Spleen (tissue), 11 donors: ENCODE measurements around the gene FAM222A. TPM values are rescaled to one million over a fixed set of nuclear protein-coding genes. Genes with fewer than 3 reads are reported as not detected.

Experiments used
- DNase-seq: peaks from one replicate; pipeline ENCODE4 v3.0.0-alpha.2; 2020
- H3K27ac ChIP-seq, 8 donors: fragments of 200-600 bp; sonication (generic) in 7 of 8; 1 replicate in 4 of 8; 2 replicates in 4 of 8; pipeline versions ENCODE4 v1.5.0 to v1.8.0; 2016 to 2021; ENCODE audit warnings: inconsistent platforms in 4 of 8, mild to moderate bottlenecking in 4 of 8, moderate library complexity in 1 of 8
- H3K27me3 ChIP-seq, 7 donors: fragments of 200-600 bp; sonication (generic) in 6 of 7; replicated peaks in 1 of 7; 1 replicate in 4 of 7; 2 replicates in 3 of 7; pipeline versions ENCODE4 v1.5.0 to v1.8.0; 2016 to 2021; ENCODE audit warnings: inconsistent platforms in 3 of 7, mild to moderate bottlenecking in 1 of 7
- H3K36me3 ChIP-seq, 6 donors: fragments of 200-600 bp; sonication (generic) in 5 of 6; 1 replicate in 4 of 6; 2 replicates in 2 of 6; pipeline versions ENCODE4 v1.5.0 to v1.8.0; 2016 to 2021; ENCODE audit warnings: inconsistent platforms in 2 of 6
- H3K4me1 ChIP-seq, 6 donors: fragments of 200-600 bp; sonication (generic) in 5 of 6; 1 replicate in 3 of 6; 2 replicates in 3 of 6; pipeline versions ENCODE4 v1.5.0 to v1.8.0; 2016 to 2021; ENCODE audit warnings: inconsistent platforms in 3 of 6
- H3K4me3 ChIP-seq, 8 donors: fragments of 200-600 bp; sonication (generic) in 7 of 8; 1 replicate in 4 of 8; 2 replicates in 4 of 8; pipeline versions ENCODE4 v1.5.0 to v1.8.0; 2016 to 2021; ENCODE audit warnings: inconsistent platforms in 4 of 8, mild to moderate bottlenecking in 4 of 8, moderate library complexity in 2 of 8
- H3K9me3 ChIP-seq, 8 donors: fragments of 200-600 bp; sonication (generic) in 7 of 8; 1 replicate in 4 of 8; 2 replicates in 4 of 8; pipeline versions ENCODE4 v1.5.0 to v1.8.0; 2016 to 2021; ENCODE audit warnings: inconsistent platforms in 4 of 8
- POLR2A ChIP-seq, 3 donors: fragments of 450-650 bp; IDR thresholded peaks; one replicate each; pipeline ENCODE4 v1.5.1; 2017; ENCODE audit warnings: antibody characterized with exemption in 3 of 3, mild to moderate bottlenecking in 1 of 3
- POLR2AphosphoS5 ChIP-seq, 3 donors: sonication (generic); formaldehyde crosslinking; IDR thresholded peaks; one replicate each; pipeline ENCODE4 v1.5.1; 2017; ENCODE audit warnings: antibody characterized with exemption in 3 of 3
- WGBS, 5 donors: extraction: QIAGEN DNeasy Blood & Tissue Kit in 3 of 5; methylation state at CpG; one replicate each; pipeline versions ENCODE4 v1.1.5 to v1.1.7; 2013 to 2018; 5-methylcytosine and 5-hydroxymethylcytosine counted together
- intact Hi-C: fragments of 100-400 bp; cut with DNase I; formaldehyde crosslinking; loops from one replicate; pipeline ENCODE4 v1.15.0; 2023; ENCODE audit warnings: low total_unique reads
- polyA plus RNA-seq, 3 donors: library from polyadenylated mRNA; stranded (reverse); fragments of 200-250 nt; gene quantifications; one replicate each; pipeline ENCODE4 v1.2.1, GENCODE V29; 2013
- total RNA-seq, 7 donors: library from RNA; depleted of rRNA in 3 of 7; stranded (reverse); fragments of >200 nt in 3 of 7; fragmentation: NEBNext Ultra II Directional in 4 of 7; extraction: Animal tissue kit (Norgen Biotek cat#: 25700) in 4 of 7; gene quantifications; one replicate each; pipeline versions ENCODE4 v1.1.0 to v1.2.1, GENCODE V29; 2016 to 2021
- TF ChIP-seq, protein P1 (sequence below), 11 experiments: fragments of 200-600 bp in 7 of 11; fragments of 450-650 bp in 4 of 11; sonication (generic) in 4 of 11; IDR thresholded peaks in 8 of 11; conservative IDR thresholded peaks in 3 of 11; 1 replicate in 7 of 11; 2 replicates in 4 of 11; pipeline versions ENCODE4 v1.4.0 to v1.8.0; 2016 to 2021; ENCODE audit warnings: antibody characterized with exemption in 11 of 11, inconsistent platforms in 4 of 11, mild to moderate bottlenecking in 1 of 11
- donor health status: healthy with polysubstance abuse.
- donor health status: DM: no; HTN: no; CAD: no; lungs with moderate emphysema.
- donor health status: DM: no; HTN: no; CAD: no.
- donor health status: Bipolar disorder and iron deficiency.
- donor health status: healthy.
- donor health status: DM: no; HTN: no; CAD: no.
- donor health status: DM: yes; HTN: yes; CAD: no.

The FAM222A gene
- total and polyA plus RNA-seq, 10 donors = 1.3 to 30.7 (median 16.8) TPM

- peaks cover 0 to 7% (median 4%) of the 10 kb centered on the region in 6 donors for H3K4me1 ChIP-seq
- H3K9me3 ChIP-seq = no peaks in the 10 kb centered on the region
- H3K4me3 ChIP-seq = no peak overlapping the region
- 42 to 47% (median 44%) methylated on average over 11 to 12 of the region's 12 CpGs for WGBS, 5 donors
- no peak overlapping the region for H3K27ac ChIP-seq
- intact Hi-C loops = loop anchor here (5.0 to 10.0 kb wide), 2 partner anchors 37 to 80 kb away; partner anchors contain the start of gene GLTP
- DNase-seq = peak; percentile 92
- TF ChIP-seq POLR2A (IDR thresholded peaks at IDR 0.05) (no peak), POLR2AphosphoS5 (IDR thresholded peaks at IDR 0.05) (peak in 1 of 3 donors; percentile 15)
- TF ChIP-seq, protein P1, sequence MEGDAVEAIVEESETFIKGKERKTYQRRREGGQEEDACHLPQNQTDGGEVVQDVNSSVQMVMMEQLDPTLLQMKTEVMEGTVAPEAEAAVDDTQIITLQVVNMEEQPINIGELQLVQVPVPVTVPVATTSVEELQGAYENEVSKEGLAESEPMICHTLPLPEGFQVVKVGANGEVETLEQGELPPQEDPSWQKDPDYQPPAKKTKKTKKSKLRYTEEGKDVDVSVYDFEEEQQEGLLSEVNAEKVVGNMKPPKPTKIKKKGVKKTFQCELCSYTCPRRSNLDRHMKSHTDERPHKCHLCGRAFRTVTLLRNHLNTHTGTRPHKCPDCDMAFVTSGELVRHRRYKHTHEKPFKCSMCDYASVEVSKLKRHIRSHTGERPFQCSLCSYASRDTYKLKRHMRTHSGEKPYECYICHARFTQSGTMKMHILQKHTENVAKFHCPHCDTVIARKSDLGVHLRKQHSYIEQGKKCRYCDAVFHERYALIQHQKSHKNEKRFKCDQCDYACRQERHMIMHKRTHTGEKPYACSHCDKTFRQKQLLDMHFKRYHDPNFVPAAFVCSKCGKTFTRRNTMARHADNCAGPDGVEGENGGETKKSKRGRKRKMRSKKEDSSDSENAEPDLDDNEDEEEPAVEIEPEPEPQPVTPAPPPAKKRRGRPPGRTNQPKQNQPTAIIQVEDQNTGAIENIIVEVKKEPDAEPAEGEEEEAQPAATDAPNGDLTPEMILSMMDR (IDR thresholded peaks at IDR 0.05 in 8 of 11, conservative IDR thresholded peaks at IDR 0.05 in 3 of 11) = peak; percentile 88 to 98 (median 93)
- no peaks in the 10 kb centered on the region for H3K27me3 ChIP-seq
- H3K36me3 ChIP-seq = no peaks in the 10 kb centered on the region
Observed at GRCh38 chr12:109804820-109805761, 91.5 kb downstream of the FAM222A start.

DNA sequence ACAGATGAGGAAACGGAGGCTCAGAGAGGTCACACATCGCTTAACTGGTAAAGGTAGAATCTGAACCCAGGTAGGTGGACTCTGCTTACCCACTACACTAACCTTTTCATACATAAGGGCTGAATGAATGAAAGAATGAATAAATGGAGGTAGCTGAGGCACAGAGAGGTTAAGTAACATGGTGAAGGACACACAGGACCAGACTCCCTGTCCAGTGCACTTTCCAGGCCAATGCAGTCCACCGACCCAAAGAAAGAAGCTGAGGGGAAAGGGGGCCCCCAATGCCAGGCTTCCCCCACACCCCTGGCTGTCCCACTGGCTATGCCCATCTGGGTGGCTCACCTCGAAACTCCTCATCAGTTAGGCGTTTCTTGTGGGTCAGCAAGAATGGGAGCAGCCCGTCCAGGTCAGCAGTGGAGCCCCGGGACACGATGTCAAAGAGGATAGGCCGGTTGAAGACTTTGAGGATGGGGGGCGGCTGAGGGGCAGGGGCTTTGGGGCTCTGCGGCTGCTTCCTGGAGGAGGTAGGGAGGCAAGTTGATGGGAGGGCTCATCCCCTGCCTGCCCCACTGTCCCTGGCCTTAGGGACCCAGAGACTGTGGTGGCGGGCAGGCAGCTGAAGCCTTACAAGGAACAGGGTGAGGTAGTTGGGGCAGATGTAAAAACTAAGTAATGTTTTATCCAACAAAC lies 94.5 kb downstream of the FAM222A start:
- H3K27ac ChIP-seq = no peak overlapping the region
- intact Hi-C loops = loop anchor here (5.0 to 10.0 kb wide), 2 partner anchors 34 to 77 kb away; partner anchors contain the start of gene GLTP
- H3K9me3 ChIP-seq = no peaks in the 10 kb centered on the region
- TF ChIP-seq POLR2AphosphoS5 (IDR thresholded peaks at IDR 0.05) = no peak
- TF ChIP-seq, protein P1 (IDR thresholded peaks at IDR 0.05 in 8 of 11, conservative IDR thresholded peaks at IDR 0.05 in 3 of 11) = no peak
- no peak for TF ChIP-seq POLR2A (IDR thresholded peaks at IDR 0.05)
- 88 to 94% (median 92%) methylated on average over 12 of the region's 12 CpGs for WGBS, 5 donors
- peaks cover 0 to 7% (median 4%) of the 10 kb centered on the region in 6 donors for H3K4me1 ChIP-seq
- DNase-seq = no peak
- no peaks in the 10 kb centered on the region for H3K36me3 ChIP-seq
- no peaks in the 10 kb centered on the region for H3K27me3 ChIP-seq
- no peak overlapping the region for H3K4me3 ChIP-seq

DNA sequence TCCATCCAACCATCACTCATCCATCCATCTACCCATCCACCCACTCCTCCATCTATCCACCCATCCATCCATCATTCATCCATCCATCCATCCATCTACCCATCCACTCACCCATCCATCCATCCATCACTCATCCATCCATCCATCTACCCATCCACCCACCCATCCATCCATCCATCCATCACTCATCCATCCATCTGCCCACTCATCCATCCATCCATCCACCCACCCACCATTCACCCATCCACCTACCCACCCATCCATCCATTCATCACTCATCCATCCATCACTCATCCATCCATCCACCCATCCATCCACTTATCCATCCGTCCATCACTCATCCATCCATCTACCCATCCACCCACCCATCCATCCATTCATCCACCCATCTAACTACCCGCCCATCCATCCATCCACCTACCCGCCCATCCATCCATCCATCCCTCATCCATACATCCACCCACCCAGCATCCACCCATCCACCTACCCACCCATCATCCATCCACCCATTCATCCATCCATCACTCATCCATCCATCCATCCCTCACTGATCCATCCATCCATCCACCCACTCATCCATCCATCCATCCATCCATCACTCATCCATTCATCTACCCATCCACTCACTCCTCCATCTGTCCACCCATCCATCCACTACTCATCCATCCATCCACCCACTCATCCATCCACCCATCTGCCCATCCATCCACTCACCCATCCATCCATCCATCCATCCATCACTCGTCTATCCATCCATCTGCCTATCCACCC lies 95.4 kb downstream of the FAM222A start:
- Histone ChIP-seq H3K27me3 (no peaks in the 10 kb centered on the region), H3K4me1 (peaks cover 0 to 7% (median 4%) of the 10 kb centered on the region in 6 donors), H3K36me3 (no peaks in the 10 kb centered on the region), H3K4me3 (no peak overlapping the region), H3K9me3 (no peaks in the 10 kb centered on the region), H3K27ac (no peak overlapping the region)
- no peak for DNase-seq
- WGBS, 5 donors = 87 to 98% (median 93%) methylated on average over 4 of the region's 4 CpGs
- TF ChIP-seq POLR2A (IDR thresholded peaks at IDR 0.05) = no peak
- TF ChIP-seq, protein P1 (IDR thresholded peaks at IDR 0.05 in 8 of 11, conservative IDR thresholded peaks at IDR 0.05 in 3 of 11) = no peak
- TF ChIP-seq POLR2AphosphoS5 (IDR thresholded peaks at IDR 0.05) = no peak
- intact Hi-C loops = loop anchor here (5.0 to 10.0 kb wide), 2 partner anchors 33 to 76 kb away; partner anchors contain the start of gene GLTP
